Liver (tissue), 3 donors: ENCODE measurements around the gene HPGD.

Experiments used
- EGR1 ChIP-seq, 2 donors: IDR thresholded peaks; 2 replicates each; pipeline ENCODE4 v1.6.1; 2016 to 2018; ENCODE audit warnings: antibody characterized with exemption in 2 of 2, low read depth in 2 of 2
- FOXA1 ChIP-seq: IDR thresholded peaks from 2 replicates; pipeline ENCODE4 v1.6.1; 2016; ENCODE audit warnings: antibody characterized with exemption
- GABPA ChIP-seq, 2 donors: IDR thresholded peaks in 1 of 2; conservative IDR thresholded peaks in 1 of 2; 2 replicates each; pipeline ENCODE4 v1.6.1; 2016; ENCODE audit warnings: antibody characterized with exemption in 2 of 2, mild to moderate bottlenecking in 1 of 2, moderate library complexity in 1 of 2
- YY1 ChIP-seq: IDR thresholded peaks from 2 replicates; pipeline ENCODE4 v1.6.1; 2016; ENCODE audit warnings: antibody characterized with exemption, mild to moderate bottlenecking
- TF ChIP-seq, protein P1 (sequence below): fragments of 150-350 bp; IDR thresholded peaks from 2 replicates; pipeline ENCODE4 v1.5.1; 2017; ENCODE audit warnings: improper control_type of control experiment, low read depth, low read length; ENCODE audit not compliant: missing input control
- donor health status: healthy.
- donor health status: healthy.

DNA sequence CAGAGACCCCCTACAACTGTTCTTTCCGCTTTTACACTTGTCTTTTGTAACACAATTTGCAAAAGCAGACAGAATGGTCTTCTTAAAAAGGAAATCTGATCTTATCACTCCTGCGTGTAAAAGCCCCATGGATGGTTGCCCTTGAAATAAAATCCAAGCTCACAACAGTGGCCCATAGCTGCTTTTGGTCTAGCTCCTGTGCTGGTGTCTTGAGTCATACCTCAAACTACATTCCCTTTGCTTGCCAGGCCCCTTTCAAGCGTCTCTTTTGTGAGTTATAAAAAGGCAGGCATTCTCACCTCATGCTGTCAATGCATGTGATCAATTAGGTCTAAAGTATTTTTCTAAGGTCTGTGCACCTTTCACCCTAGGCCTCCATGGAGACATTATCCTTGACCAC, 27.6 kb downstream of the HPGD start:
- TF ChIP-seq, protein P1, sequence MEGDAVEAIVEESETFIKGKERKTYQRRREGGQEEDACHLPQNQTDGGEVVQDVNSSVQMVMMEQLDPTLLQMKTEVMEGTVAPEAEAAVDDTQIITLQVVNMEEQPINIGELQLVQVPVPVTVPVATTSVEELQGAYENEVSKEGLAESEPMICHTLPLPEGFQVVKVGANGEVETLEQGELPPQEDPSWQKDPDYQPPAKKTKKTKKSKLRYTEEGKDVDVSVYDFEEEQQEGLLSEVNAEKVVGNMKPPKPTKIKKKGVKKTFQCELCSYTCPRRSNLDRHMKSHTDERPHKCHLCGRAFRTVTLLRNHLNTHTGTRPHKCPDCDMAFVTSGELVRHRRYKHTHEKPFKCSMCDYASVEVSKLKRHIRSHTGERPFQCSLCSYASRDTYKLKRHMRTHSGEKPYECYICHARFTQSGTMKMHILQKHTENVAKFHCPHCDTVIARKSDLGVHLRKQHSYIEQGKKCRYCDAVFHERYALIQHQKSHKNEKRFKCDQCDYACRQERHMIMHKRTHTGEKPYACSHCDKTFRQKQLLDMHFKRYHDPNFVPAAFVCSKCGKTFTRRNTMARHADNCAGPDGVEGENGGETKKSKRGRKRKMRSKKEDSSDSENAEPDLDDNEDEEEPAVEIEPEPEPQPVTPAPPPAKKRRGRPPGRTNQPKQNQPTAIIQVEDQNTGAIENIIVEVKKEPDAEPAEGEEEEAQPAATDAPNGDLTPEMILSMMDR, result no peak
- TF ChIP-seq YY1 (no peak), GABPA (IDR thresholded peaks at IDR 0.05 in 1 of 2, conservative IDR thresholded peaks at IDR 0.05 in 1 of 2) (no peak), EGR1 (IDR thresholded peaks at IDR 0.05; ENCODE audit: low read depth in 2 of 2) (no peak), FOXA1 (no peak)
